RWPE2 (cell line): ENCODE data around the gene HPN.
"Not testable (repeated sequence)": the region's sequence is repeated elsewhere in the genome, so short reads cannot be mapped to it uniquely, and the experiment has no call there.

Experiments
- ATAC-seq: fragments of 200-7000 bp; cut with Tn5 transposase; 3 replicates; pipeline ENCODE4 v1.9.1; 2021; ENCODE audit warnings: low read depth
- DNase-seq: peaks from one replicate; pipeline ENCODE4 v3.0.0-alpha.2; 2020; ENCODE audit warnings: low spot score
- H3K27ac ChIP-seq: fragments of 450-650 bp; 2 replicates; pipeline ENCODE4 v1.5.1; 2017; ENCODE audit warnings: mild to moderate bottlenecking; ENCODE audit not compliant: poor library complexity, severe bottlenecking
- H3K27me3 ChIP-seq: fragments of 250-450 bp; sonication (Bioruptor Pico); 2 replicates; pipeline ENCODE4 v1.5.1; 2021; ENCODE audit warnings: mild to moderate bottlenecking, moderate library complexity; ENCODE audit not compliant: insufficient read depth, poor library complexity, severe bottlenecking
- H3K36me3 ChIP-seq: fragments of 250-450 bp; sonication (Bioruptor Pico); 2 replicates; pipeline ENCODE4 v1.5.1; 2020; ENCODE audit warnings: low read depth, mild to moderate bottlenecking, moderate library complexity
- H3K4me1 ChIP-seq: fragments of 250-450 bp; sonication (Bioruptor Pico); 2 replicates; pipeline ENCODE4 v1.5.1; 2021; ENCODE audit warnings: mild to moderate bottlenecking, moderate library complexity; ENCODE audit not compliant: insufficient read depth, poor library complexity, severe bottlenecking
- H3K4me3 ChIP-seq: fragments of 250-450 bp; sonication (Bioruptor Pico); 2 replicates; pipeline ENCODE4 v1.5.1; 2021; ENCODE audit warnings: mild to moderate bottlenecking, moderate library complexity; ENCODE audit not compliant: severe bottlenecking
- H3K9me3 ChIP-seq: fragments of 250-450 bp; sonication (Bioruptor Pico); 2 replicates; pipeline ENCODE4 v1.5.1; 2021; ENCODE audit warnings: mild to moderate bottlenecking, moderate library complexity; ENCODE audit not compliant: severe bottlenecking
- TF ChIP-seq, protein P1 (sequence below): fragments of 450-650 bp; IDR thresholded peaks from one replicate; pipeline ENCODE4 v1.5.1; 2017; ENCODE audit warnings: mild to moderate bottlenecking, moderate library complexity; ENCODE audit not compliant: poor library complexity, severe bottlenecking

The HPN gene

DNA sequence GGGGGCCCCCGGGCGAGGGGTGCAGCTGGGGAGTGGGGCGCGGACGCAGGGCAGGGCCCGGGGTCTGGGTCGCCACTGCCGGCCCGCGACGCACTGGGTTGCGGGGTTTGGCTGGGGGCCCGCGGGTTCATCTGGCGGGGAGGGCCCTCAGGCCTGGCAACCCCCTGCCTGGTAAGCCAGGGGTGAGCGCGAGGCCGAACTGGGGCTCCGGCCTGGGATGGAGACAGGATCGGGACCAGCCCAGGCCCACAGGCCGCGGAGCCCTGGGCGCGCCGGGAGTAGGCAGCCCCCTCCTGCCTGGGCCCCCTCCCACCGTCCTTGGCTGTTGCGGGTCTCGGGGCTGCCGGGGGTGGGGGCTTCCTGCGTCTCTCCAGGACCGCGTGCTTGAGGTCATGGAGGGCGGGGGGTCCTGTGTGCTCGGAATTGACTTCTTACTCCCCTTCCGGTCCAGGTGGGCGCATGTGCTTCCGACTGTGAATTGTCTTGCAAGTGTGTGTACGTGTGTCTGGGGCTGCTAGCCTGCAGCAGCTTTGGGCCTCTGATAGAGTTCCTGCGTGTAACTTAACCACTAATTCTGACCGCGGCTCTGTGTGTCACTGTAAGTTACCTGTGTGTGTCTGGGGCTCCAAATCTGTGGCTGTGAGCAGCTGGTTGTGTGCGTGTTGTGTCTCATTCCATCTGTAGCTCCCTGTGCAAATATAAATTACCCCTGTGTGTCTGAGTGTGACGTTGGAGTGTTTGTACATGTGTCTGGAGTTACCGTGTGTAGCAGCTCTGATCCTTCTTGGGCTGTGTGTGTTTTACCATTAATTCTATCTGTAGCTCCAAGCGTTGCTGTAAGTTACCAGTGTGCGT is 40.6 kb upstream of the HPN start:
- TF ChIP-seq, protein P1, sequence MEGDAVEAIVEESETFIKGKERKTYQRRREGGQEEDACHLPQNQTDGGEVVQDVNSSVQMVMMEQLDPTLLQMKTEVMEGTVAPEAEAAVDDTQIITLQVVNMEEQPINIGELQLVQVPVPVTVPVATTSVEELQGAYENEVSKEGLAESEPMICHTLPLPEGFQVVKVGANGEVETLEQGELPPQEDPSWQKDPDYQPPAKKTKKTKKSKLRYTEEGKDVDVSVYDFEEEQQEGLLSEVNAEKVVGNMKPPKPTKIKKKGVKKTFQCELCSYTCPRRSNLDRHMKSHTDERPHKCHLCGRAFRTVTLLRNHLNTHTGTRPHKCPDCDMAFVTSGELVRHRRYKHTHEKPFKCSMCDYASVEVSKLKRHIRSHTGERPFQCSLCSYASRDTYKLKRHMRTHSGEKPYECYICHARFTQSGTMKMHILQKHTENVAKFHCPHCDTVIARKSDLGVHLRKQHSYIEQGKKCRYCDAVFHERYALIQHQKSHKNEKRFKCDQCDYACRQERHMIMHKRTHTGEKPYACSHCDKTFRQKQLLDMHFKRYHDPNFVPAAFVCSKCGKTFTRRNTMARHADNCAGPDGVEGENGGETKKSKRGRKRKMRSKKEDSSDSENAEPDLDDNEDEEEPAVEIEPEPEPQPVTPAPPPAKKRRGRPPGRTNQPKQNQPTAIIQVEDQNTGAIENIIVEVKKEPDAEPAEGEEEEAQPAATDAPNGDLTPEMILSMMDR, result no peak
- peak overlapping the region; percentile 76 for H3K27ac ChIP-seq
- H3K4me3 ChIP-seq, result peak overlapping the region; percentile 94
- H3K9me3 ChIP-seq, result no peaks in the 10 kb centered on the region
- peaks cover 8% of the 10 kb centered on the region for H3K36me3 ChIP-seq
- H3K27me3 ChIP-seq, result no peaks in the 10 kb centered on the region
- ATAC-seq (peak; percentile 5; the same call in 1 of the 3 replicates), DNase-seq (no peak)
- H3K4me1 ChIP-seq, result peaks cover 4% of the 10 kb centered on the region

DNA sequence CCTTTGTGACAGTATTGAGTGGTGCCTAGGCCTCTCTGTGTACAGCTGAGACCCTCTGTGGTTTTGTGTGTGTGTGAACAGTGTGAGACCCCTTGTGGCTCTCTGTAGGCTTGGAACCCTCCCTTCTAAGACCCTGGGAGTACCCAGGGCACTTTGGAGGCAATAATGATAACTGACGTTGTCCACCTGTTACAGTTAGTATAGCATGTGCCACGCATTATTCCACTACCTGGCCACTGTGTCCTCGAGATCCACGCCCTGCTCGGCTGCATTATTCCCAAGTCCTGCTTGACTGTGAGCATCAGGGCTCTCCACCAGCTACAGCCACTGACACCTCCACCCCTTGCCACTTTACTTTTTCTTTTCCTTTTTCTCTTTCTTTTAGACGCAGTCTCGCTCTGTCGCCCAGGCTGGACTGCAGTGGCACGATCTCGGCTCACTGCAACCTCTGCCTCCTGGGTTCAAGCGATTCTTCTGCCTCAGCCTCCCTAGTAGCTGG is 39.4 kb upstream of the HPN start:
- Histone ChIP-seq H3K4me1 (peaks cover 7% of the 10 kb centered on the region), H3K27ac (no peak overlapping the region), H3K27me3 (no peaks in the 10 kb centered on the region), H3K9me3 (no peaks in the 10 kb centered on the region), H3K36me3 (peaks cover 11% of the 10 kb centered on the region), H3K4me3 (no peak overlapping the region)
- ATAC-seq, result no peak
- TF ChIP-seq, protein P1, result no peak
- no peak for DNase-seq

DNA sequence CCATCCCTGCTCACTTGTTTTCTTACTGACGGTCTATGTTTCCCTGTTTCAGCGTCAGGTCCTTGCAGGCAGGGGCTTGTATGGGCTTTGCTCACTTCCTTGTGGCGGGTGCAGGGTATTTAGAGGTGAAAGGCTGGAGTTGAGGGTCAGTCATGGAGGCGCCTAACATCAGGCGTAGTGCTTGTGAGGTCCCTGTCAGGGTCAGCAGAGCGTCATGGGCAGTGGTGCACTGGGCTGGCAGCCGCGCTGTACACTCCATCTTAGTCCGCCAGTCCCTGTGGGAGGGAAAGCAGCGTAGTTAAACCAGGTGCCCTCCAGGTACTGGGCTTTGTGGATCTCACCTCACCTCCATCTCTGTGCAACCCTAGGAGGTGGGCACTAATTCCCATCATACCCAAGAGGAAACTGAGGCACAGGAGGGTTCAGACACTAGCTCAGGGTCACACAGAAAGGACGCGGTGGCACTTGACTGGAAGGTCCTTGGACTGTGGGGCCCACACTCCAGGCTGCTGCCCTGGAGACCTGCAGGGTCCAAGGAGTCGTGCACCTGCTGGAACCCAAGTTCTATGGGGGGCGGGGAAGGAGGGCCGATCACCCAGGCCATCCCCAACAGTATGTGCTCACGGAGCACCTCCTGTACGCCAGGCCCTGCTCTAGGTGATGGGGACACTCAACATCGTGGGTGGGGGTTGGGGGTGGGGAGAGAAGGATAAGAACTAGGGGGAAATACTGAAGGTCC is 36.8 kb upstream of the HPN start:
- Histone ChIP-seq H3K9me3 (no peaks in the 10 kb centered on the region), H3K36me3 (peaks cover 34% of the 10 kb centered on the region), H3K4me3 (no peak overlapping the region), H3K27ac (no peak overlapping the region), H3K27me3 (no peaks in the 10 kb centered on the region), H3K4me1 (peaks cover 7% of the 10 kb centered on the region)
- ATAC-seq (no peak), DNase-seq (no peak)
- TF ChIP-seq, protein P1, result no peak

DNA sequence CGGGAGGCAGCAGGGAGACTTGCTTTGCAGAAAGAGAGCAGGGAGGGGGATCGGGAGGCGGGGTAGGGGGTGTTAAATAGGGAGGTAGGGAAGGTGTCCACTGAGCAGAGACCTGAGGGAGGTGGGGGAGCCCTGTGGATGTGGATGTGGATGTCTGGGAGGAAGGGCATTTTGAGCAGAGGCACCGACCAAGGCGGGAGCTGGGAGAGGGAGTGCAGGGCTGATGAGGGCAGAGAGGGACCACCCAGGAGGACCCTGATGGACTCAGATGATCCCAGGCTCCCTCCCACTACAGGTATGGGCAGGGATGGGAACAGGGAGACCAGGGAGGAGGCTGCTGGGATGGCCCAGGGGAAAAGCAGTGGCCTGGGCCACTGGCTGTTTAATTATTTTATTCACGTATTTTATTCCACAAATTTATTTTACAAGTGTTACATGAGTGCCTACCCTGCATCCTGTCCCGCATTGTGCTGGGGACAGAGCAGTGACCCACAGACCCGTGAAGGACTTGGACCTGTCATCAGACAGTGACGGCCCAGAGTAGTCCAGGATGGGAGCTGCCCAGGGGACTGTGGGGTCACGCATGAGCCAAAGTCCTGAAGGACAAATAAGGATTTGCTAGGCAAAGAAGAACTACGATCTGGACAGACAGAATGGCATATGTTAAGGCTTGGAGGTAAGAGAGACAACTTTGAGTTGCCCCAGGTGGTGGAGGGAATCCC is 36.1 kb upstream of the HPN start:
- Histone ChIP-seq H3K27me3 (no peaks in the 10 kb centered on the region), H3K4me1 (peaks cover 7% of the 10 kb centered on the region), H3K4me3 (no peak overlapping the region), H3K9me3 (no peaks in the 10 kb centered on the region), H3K36me3 (peaks cover 41% of the 10 kb centered on the region), H3K27ac (peak overlapping the region; percentile 46)
- no peak for DNase-seq
- ATAC-seq, result no peak
- TF ChIP-seq, protein P1, result no peak

DNA sequence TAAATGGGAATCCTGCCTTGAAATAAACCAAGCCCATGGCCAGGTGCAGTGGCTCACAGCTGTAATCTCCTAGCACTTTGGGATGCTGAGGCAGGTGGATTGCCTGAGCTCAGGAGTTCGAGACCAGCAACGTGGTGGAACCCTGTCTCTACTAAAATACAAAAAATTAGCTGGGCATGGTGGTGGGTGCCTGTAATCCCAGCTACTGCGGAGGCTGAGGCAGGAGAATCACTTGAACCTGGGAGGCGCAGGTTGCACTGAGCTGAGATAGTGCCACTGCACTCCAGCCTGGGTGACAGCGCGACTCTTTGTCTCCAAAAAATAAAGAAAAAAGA is 35.5 kb upstream of the HPN start:
- not testable (repeated sequence) for H3K4me3 ChIP-seq, H3K9me3 ChIP-seq, H3K4me1 ChIP-seq, H3K27me3 ChIP-seq, ATAC-seq, DNase-seq
- peak overlapping the region; percentile 46 for H3K27ac ChIP-seq
- peaks cover 43% of the 10 kb centered on the region for H3K36me3 ChIP-seq
